GM20000 (cell line): ENCODE results near the gene ZXDB.
"Not testable (repeated sequence)": the region's sequence is repeated elsewhere in the genome, so short reads cannot be mapped to it uniquely, and the experiment has no call there.

ENCODE experiments used
- DNase-seq: peaks from one replicate; pipeline ENCODE4 v3.0.0; 2012; ENCODE audit warnings: low spot score
- TF ChIP-seq, protein P1 (sequence below): IDR thresholded peaks from 2 replicates; pipeline ENCODE4 v1.5.1; 2012; ENCODE audit warnings: mild to moderate bottlenecking, control low read depth; ENCODE audit errors: extremely low read depth, missing control alignments

Gene ZXDB

GRCh38 chrX:57595381-57595811, 3.6 kb downstream of the ZXDB start:
- no peak for DNase-seq
- TF ChIP-seq, protein P1, sequence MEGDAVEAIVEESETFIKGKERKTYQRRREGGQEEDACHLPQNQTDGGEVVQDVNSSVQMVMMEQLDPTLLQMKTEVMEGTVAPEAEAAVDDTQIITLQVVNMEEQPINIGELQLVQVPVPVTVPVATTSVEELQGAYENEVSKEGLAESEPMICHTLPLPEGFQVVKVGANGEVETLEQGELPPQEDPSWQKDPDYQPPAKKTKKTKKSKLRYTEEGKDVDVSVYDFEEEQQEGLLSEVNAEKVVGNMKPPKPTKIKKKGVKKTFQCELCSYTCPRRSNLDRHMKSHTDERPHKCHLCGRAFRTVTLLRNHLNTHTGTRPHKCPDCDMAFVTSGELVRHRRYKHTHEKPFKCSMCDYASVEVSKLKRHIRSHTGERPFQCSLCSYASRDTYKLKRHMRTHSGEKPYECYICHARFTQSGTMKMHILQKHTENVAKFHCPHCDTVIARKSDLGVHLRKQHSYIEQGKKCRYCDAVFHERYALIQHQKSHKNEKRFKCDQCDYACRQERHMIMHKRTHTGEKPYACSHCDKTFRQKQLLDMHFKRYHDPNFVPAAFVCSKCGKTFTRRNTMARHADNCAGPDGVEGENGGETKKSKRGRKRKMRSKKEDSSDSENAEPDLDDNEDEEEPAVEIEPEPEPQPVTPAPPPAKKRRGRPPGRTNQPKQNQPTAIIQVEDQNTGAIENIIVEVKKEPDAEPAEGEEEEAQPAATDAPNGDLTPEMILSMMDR = no peak

- TF ChIP-seq, protein P1 = no peak
- no peak for DNase-seq
Measured at GRCh38 chrX:57596109-57596508, 4.3 kb downstream of the ZXDB start.

DNA sequence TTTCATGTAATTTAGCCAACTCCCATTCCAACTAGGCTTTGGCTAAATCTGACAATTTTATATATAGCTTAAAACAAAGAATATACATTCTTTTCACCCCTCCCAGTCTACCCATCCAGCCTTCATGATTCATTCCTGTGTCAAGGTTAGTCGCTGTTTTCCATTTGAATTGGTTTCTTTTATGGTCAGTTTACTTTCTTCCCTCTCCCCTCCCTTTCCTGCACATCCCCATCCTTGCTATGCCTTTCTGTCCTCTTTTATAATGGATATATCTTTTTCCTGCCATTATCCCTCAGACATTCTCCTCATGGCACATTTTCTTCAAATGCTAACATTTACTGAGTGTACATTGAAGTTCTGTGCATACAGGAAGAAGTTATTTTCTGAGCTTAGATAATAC, 4.7 kb downstream of the ZXDB start:
- DNase-seq = no peak
- TF ChIP-seq, protein P1 = no peak

DNA sequence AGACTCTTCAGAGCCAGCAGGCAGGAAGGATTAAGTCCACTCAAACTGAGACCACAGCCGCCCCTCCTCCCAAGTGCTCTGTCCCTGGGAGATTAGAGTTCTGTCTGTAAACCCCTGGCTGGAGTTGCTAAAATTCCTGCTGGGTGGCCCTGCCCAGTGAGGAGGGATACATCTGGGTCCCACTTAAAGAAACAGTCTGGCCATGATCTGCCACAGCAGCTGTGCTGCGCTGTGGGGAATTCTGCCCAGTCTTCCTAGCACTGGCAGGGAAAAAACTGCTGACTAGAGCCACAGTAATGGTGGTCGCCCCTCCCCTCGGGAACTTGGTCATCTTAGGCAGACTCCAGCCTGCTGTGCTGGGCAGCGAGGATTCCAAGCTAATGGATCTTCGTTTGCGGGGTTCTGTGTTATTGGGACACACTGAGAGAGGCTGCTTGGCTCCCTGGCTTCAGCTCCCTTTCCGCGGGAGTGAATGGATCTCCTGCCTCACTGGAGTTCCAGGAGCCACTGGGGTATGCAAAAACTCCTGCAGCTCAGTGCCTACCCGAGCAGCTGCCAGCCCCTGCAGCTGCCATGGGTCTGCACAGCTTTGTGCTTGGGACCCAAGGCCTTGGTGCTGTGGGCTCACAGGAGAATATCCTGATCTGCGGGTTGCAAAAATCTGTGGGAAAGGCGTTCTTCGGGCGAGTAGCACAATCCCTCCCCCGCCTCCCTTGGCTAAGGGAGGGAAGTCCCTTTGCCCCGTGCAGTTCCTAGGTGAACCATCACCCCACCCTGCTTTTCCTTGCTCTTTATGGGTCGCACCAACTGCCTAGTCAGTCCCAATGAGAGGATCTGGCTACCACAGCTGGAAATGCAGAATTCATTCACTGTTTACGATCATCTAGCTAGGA, 15.7 kb downstream of the ZXDB start:
- TF ChIP-seq, protein P1 = no peak
- no peak for DNase-seq

DNA sequence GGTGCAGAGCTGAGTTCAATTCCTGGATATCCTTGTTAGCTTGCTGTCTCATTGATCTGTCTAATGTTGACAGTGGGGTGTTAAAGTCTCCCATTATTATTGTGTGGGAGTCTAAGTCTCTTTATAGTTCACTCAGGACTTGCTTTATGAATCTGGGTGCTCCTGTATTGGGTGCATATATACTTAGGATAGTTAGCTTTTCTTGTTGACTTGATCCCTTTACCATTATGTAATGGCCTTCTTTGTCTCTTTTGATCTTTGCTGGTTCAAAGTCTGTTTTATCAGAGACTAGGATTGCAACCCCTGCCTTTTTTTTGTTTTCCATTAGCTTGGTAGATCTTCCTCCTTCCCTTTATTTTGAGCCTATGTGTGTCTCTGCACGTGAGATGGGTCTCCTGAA, 21.5 kb downstream of the ZXDB start:
- not testable (repeated sequence) for DNase-seq

DNA sequence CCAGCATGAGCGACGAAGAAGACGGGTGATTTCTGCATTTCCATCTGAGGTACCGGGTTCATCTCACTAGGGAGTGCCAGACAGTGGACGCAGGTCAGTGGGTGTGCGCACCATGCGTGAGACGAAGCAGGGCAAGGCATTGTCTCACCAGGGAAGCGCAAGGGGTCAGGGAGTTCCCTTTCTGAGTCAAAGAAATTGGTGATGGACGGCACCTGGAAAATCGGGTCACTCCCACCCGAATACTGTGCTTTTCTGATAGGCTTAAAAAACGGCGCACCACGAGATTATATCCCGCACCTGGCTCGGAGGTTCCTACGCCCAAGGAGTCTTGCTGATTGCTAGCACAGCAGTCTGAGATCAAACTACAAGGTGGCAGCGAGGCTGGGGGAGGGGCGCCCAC, 37.6 kb downstream of the ZXDB start:
- DNase-seq = not testable (repeated sequence)

DNA sequence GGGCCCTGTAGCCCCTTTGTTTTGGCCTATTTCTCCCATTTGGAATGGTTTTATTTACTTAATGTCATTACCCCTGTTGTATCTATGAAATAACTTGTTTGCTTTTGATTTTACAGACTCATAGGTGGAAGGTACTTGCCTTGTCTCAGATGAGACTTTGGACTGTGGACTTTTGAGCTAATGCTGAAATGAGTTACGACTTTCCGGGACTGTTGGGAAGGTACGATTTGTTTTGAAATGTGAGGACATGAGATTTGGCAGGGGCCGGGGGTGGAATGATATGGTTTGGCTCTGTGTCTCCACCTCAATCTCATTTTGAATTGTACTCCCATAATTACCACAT, 48.8 kb downstream of the ZXDB start:
- TF ChIP-seq, protein P1 = no peak
- no peak for DNase-seq

DNA sequence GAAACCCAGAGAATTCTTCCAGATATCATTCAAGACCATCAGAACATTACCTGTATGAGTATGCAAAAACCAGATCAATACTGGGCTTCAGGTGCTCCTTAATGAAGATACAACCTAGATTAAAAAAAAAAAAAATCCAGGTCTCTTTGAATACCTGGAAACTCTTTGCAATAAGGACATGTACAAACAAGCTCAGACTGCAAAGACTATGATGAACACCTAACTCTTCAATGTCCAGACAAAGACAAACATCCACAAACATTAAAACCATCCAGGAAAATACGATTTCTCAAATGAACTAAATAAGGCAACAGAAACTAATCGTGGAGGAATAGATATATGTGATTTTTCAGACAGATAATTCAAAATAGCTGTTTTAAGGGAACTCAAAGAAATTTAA, 49.5 kb downstream of the ZXDB start:
- TF ChIP-seq, protein P1 = no peak
- DNase-seq = no peak

GRCh38 chrX:57643698-57644097, 51.9 kb downstream of the ZXDB start:
- TF ChIP-seq, protein P1 = no peak
- DNase-seq = no peak
